ENCODE data around the gene ITM2B. TPM values are rescaled to one million over a fixed set of nuclear protein-coding genes. Genes with fewer than 3 reads are reported as not detected.
A peak's percentile ranks its signal among the peaks of the same experiment; 100 is the strongest.

The ITM2B gene
- total RNA-seq, 1 donor from 2014 or later: 48.7 TPM

- intact Hi-C loops (cut with micrococcal nuclease): no loop called here
- DNase-seq (ENCODE audit: low spot score): no peak
- H3K36me3 Mint-ChIP-seq (ENCODE audit: low read depth): peaks cover 7% of the 10 kb centered on the region
- H3K9me3 Mint-ChIP-seq: no peaks in the 10 kb centered on the region
- peaks cover 3% of the 10 kb centered on the region for H3K4me1 Mint-ChIP-seq (ENCODE audit: low read depth)
- H3K27me3 Mint-ChIP-seq (ENCODE audit: low read depth): peaks cover 16% of the 10 kb centered on the region
- no peak overlapping the region for H3K27ac Mint-ChIP-seq
- no peak overlapping the region for H3K4me3 Mint-ChIP-seq (ENCODE audit: low read depth)
These were observed 40.3 kb downstream of the ITM2B start for GRCh38 chr13:48273346-48273745.

GRCh38 chr13:48275507-48275906 is 42.5 kb downstream of the ITM2B start:
- H3K27ac Mint-ChIP-seq: no peak overlapping the region
- no peak overlapping the region for H3K4me3 Mint-ChIP-seq (ENCODE audit: low read depth)
- intact Hi-C loops (cut with micrococcal nuclease): no loop called here
- no peaks in the 10 kb centered on the region for H3K9me3 Mint-ChIP-seq
- no peak for DNase-seq (ENCODE audit: low spot score)
- H3K36me3 Mint-ChIP-seq (ENCODE audit: low read depth): no peaks in the 10 kb centered on the region
- peaks cover 3% of the 10 kb centered on the region for H3K4me1 Mint-ChIP-seq (ENCODE audit: low read depth)
- H3K27me3 Mint-ChIP-seq (ENCODE audit: low read depth): peaks cover 16% of the 10 kb centered on the region

GRCh38 chr13:48278806-48279205 is 45.8 kb downstream of the ITM2B start:
- H3K27me3 Mint-ChIP-seq (ENCODE audit: low read depth): peaks cover 19% of the 10 kb centered on the region
- H3K4me1 Mint-ChIP-seq (ENCODE audit: low read depth): peaks cover 3% of the 10 kb centered on the region
- no peak for DNase-seq (ENCODE audit: low spot score)
- no peaks in the 10 kb centered on the region for H3K9me3 Mint-ChIP-seq
- H3K27ac Mint-ChIP-seq: no peak overlapping the region
- no peaks in the 10 kb centered on the region for H3K36me3 Mint-ChIP-seq (ENCODE audit: low read depth)
- intact Hi-C loops (cut with micrococcal nuclease): no loop called here
- no peak overlapping the region for H3K4me3 Mint-ChIP-seq (ENCODE audit: low read depth)

- no peak for DNase-seq (ENCODE audit: low spot score)
- no peaks in the 10 kb centered on the region for H3K4me1 Mint-ChIP-seq (ENCODE audit: low read depth)
- intact Hi-C loops (cut with micrococcal nuclease): no loop called here
- no peaks in the 10 kb centered on the region for H3K9me3 Mint-ChIP-seq
- no peak overlapping the region for H3K27ac Mint-ChIP-seq
- H3K36me3 Mint-ChIP-seq (ENCODE audit: low read depth): no peaks in the 10 kb centered on the region
- peaks cover 15% of the 10 kb centered on the region for H3K27me3 Mint-ChIP-seq (ENCODE audit: low read depth)
- H3K4me3 Mint-ChIP-seq (ENCODE audit: low read depth): no peak overlapping the region
These were observed 48.5 kb downstream of the ITM2B start for GRCh38 chr13:48281556-48281955.

- Mint-ChIP-seq H3K27me3 (ENCODE audit: low read depth) (peaks cover 27% of the 10 kb centered on the region), H3K27ac (no peak overlapping the region), H3K4me3 (ENCODE audit: low read depth) (no peak overlapping the region), H3K4me1 (ENCODE audit: low read depth) (peaks cover 6% of the 10 kb centered on the region), H3K9me3 (no peaks in the 10 kb centered on the region), H3K36me3 (ENCODE audit: low read depth) (no peaks in the 10 kb centered on the region)
- intact Hi-C loops (cut with micrococcal nuclease): no loop called here
- DNase-seq (ENCODE audit: low spot score): no peak
These were observed 58.7 kb downstream of the ITM2B start for GRCh38 chr13:48291730-48292129.

- Mint-ChIP-seq H3K4me1 (ENCODE audit: low read depth) (peaks cover 15% of the 10 kb centered on the region), H3K27me3 (ENCODE audit: low read depth) (peaks cover 26% of the 10 kb centered on the region), H3K4me3 (ENCODE audit: low read depth) (no peak overlapping the region), H3K9me3 (no peaks in the 10 kb centered on the region), H3K27ac (no peak overlapping the region), H3K36me3 (ENCODE audit: low read depth) (no peaks in the 10 kb centered on the region)
- no peak for DNase-seq (ENCODE audit: low spot score)
- intact Hi-C loops (cut with micrococcal nuclease): no loop called here
These were observed 59.6 kb downstream of the ITM2B start for GRCh38 chr13:48292650-48293049.

- Mint-ChIP-seq H3K36me3 (ENCODE audit: low read depth) (no peaks in the 10 kb centered on the region), H3K4me1 (ENCODE audit: low read depth) (peaks cover 17% of the 10 kb centered on the region), H3K27me3 (ENCODE audit: low read depth) (peaks cover 14% of the 10 kb centered on the region), H3K4me3 (ENCODE audit: low read depth) (no peak overlapping the region), H3K27ac (no peak overlapping the region), H3K9me3 (no peaks in the 10 kb centered on the region)
- intact Hi-C loops (cut with micrococcal nuclease): no loop called here
- no peak for DNase-seq (ENCODE audit: low spot score)
These were observed 61.6 kb downstream of the ITM2B start for GRCh38 chr13:48294653-48295052.

GRCh38 chr13:48295271-48295670 is 62.3 kb downstream of the ITM2B start:
- DNase-seq (ENCODE audit: low spot score): no peak
- Mint-ChIP-seq H3K9me3 (no peaks in the 10 kb centered on the region), H3K27ac (no peak overlapping the region), H3K4me3 (ENCODE audit: low read depth) (no peak overlapping the region), H3K27me3 (ENCODE audit: low read depth) (peaks cover 8% of the 10 kb centered on the region), H3K4me1 (ENCODE audit: low read depth) (peaks cover 17% of the 10 kb centered on the region), H3K36me3 (ENCODE audit: low read depth) (no peaks in the 10 kb centered on the region)
- intact Hi-C loops (cut with micrococcal nuclease): no loop called here

- H3K9me3 Mint-ChIP-seq: no peaks in the 10 kb centered on the region
- peaks cover 2% of the 10 kb centered on the region for H3K27me3 Mint-ChIP-seq (ENCODE audit: low read depth)
- intact Hi-C loops (cut with micrococcal nuclease): no loop called here
- peaks cover 3% of the 10 kb centered on the region for H3K36me3 Mint-ChIP-seq (ENCODE audit: low read depth)
- H3K4me1 Mint-ChIP-seq (ENCODE audit: low read depth): peaks cover 17% of the 10 kb centered on the region
- DNase-seq (ENCODE audit: low spot score): no peak
- no peak overlapping the region for H3K27ac Mint-ChIP-seq
- H3K4me3 Mint-ChIP-seq (ENCODE audit: low read depth): no peak overlapping the region
These were observed 63.5 kb downstream of the ITM2B start for GRCh38 chr13:48296528-48296927.

GRCh38 chr13:48297131-48297786 is 64.3 kb downstream of the ITM2B start:
- H3K27me3 Mint-ChIP-seq (ENCODE audit: low read depth): peaks cover 2% of the 10 kb centered on the region
- H3K4me1 Mint-ChIP-seq (ENCODE audit: low read depth): peaks cover 18% of the 10 kb centered on the region
- intact Hi-C loops (cut with micrococcal nuclease): no loop called here
- peaks cover 5% of the 10 kb centered on the region for H3K36me3 Mint-ChIP-seq (ENCODE audit: low read depth)
- no peak for DNase-seq (ENCODE audit: low spot score)
- H3K27ac Mint-ChIP-seq: no peak overlapping the region
- no peak overlapping the region for H3K4me3 Mint-ChIP-seq (ENCODE audit: low read depth)
- H3K9me3 Mint-ChIP-seq: no peaks in the 10 kb centered on the region

GRCh38 chr13:48299591-48299990 is 66.6 kb downstream of the ITM2B start:
- no peak overlapping the region for H3K4me3 Mint-ChIP-seq (ENCODE audit: low read depth)
- H3K9me3 Mint-ChIP-seq: no peaks in the 10 kb centered on the region
- DNase-seq (ENCODE audit: low spot score): no peak
- H3K4me1 Mint-ChIP-seq (ENCODE audit: low read depth): peaks cover 28% of the 10 kb centered on the region
- H3K27ac Mint-ChIP-seq: no peak overlapping the region
- peaks cover 12% of the 10 kb centered on the region for H3K36me3 Mint-ChIP-seq (ENCODE audit: low read depth)
- H3K27me3 Mint-ChIP-seq (ENCODE audit: low read depth): peaks cover 2% of the 10 kb centered on the region
- intact Hi-C loops (cut with micrococcal nuclease): no loop called here

- no peaks in the 10 kb centered on the region for H3K27me3 Mint-ChIP-seq (ENCODE audit: low read depth)
- no peak for DNase-seq (ENCODE audit: low spot score)
- peak overlapping the region; percentile 99 for H3K4me3 Mint-ChIP-seq (ENCODE audit: low read depth)
- peaks cover 25% of the 10 kb centered on the region for H3K4me1 Mint-ChIP-seq (ENCODE audit: low read depth)
- no peaks in the 10 kb centered on the region for H3K9me3 Mint-ChIP-seq
- peak overlapping the region; percentile 97 for H3K27ac Mint-ChIP-seq
- intact Hi-C loops (cut with micrococcal nuclease): loop anchor here (1.0 to 5.0 kb wide), 5 partner anchors 68 to 266 kb away; partner anchors contain the start of gene NUDT15
- H3K36me3 Mint-ChIP-seq (ENCODE audit: low read depth): peaks cover 33% of the 10 kb centered on the region
These were observed 69.9 kb downstream of the ITM2B start for GRCh38 chr13:48302871-48303358.

- Mint-ChIP-seq H3K27ac (peak within 1 kb of the TSS; percentile 97), H3K4me3 (ENCODE audit: low read depth) (peak within 1 kb of the TSS; percentile 99), H3K27me3 (ENCODE audit: low read depth) (no peaks in the 10 kb centered on the region), H3K4me1 (ENCODE audit: low read depth) (peaks cover 27% of the 10 kb centered on the region), H3K9me3 (no peaks in the 10 kb centered on the region), H3K36me3 (ENCODE audit: low read depth) (peaks cover 38% of the 10 kb centered on the region)
- DNase-seq (ENCODE audit: low spot score): peak; percentile 89
- intact Hi-C loops (cut with micrococcal nuclease): loop anchor here (1.0 to 5.0 kb wide), 5 partner anchors 69 to 266 kb away; partner anchors contain the start of gene NUDT15
These were observed 70.5 kb downstream of the ITM2B start, which contains the start of gene RB1 for GRCh38 chr13:48303359-48304142. Gene RB1, plus strand, starts transcription at chr13:48303751. Its CDS starts 162 bp downstream, at chr13:48303913.

Data from activated T-helper 2 cell treated with anti-CD3 and anti-CD28 coated beads, Interferon-gamma antibody, Interleukin-2, Interleukin-4, amounts not matched to agents 10 μg/mL and 5 μg/mL and 100 μg/mL, durations not matched to agents 14 hours and 24 hours and 36 hours (primary cell).